Endothelial cell of umbilical vein (primary cell): ENCODE data around the gene FGD6. TPM values are rescaled to one million over a fixed set of nuclear protein-coding genes. Genes with fewer than 3 reads are reported as not detected.

Experiments used
- BruUV-seq: library from RNA; stranded (reverse); fragments of 400-500 nt; replicated peaks from 2 replicates; lab custom pipeline; 2021; lab: Mats Ljungman, UMichigan
- CTCF ChIA-PET: fragments of 300-600, 350-600 bp; sonication (Branson Sonifier 250); formaldehyde crosslinking; loops from one replicate; lab custom pipeline; 2021; ENCODE audit warnings: antibody characterized with exemption, inconsistent platforms; lab: Charles Lee
- POLR2A ChIA-PET: fragments of 300-600, 350-600 bp; sonication (Branson Sonifier 250); formaldehyde crosslinking; loops from one replicate; lab custom pipeline; 2021; ENCODE audit warnings: antibody characterized with exemption, inconsistent platforms; lab: Charles Lee
- DNase-seq: peaks from one replicate; pipeline ENCODE4 v3.0.0-alpha.2; 2011; ENCODE audit warnings: low read depth, low spot score
- FAIRE-seq: peaks from 2 replicates; lab custom pipeline; 2011; peaks lifted over from hg19 to GRCh38; lab: Jason Lieb, UNC
- H2AFZ ChIP-seq: 2 replicates; pipeline ENCODE4 v1.6.0; 2012; ENCODE audit warnings: low read depth, low read length, control low read depth, inconsistent platforms
- H3K27ac ChIP-seq: 2 replicates; pipeline ENCODE4 v1.5.1; 2011; ENCODE audit warnings: low read depth, mild to moderate bottlenecking, control low read depth, low read length, moderate library complexity; ENCODE audit not compliant: insufficient read depth
- H3K27me3 ChIP-seq, 2 experiments: 2 replicates each; pipeline versions ENCODE4 v1.6.0 to v1.6.1; 2011; ENCODE audit warnings: low read length in 2 of 2, mixed read lengths in 1 of 2; ENCODE audit not compliant: control insufficient read depth in 2 of 2, insufficient read depth in 2 of 2
- H3K36me3 ChIP-seq, 2 experiments: 2 replicates in 1 of 2; 3 replicates in 1 of 2; pipeline ENCODE4 v1.5.1; 2011; ENCODE audit warnings: low read length in 2 of 2, mild to moderate bottlenecking in 1 of 2, moderate library complexity in 1 of 2; ENCODE audit not compliant: control insufficient read depth in 2 of 2, insufficient read depth in 2 of 2; ENCODE audit errors: extremely low read depth in 1 of 2
- H3K4me1 ChIP-seq: 3 replicates; pipeline ENCODE4 v1.5.1; 2011; ENCODE audit warnings: mild to moderate bottlenecking, low read length; ENCODE audit not compliant: control insufficient read depth, insufficient read depth; ENCODE audit errors: extremely low read depth
- H3K4me2 ChIP-seq: 2 replicates; pipeline ENCODE4 v1.6.1; 2011; ENCODE audit warnings: low read length, control low read depth, mixed read lengths; ENCODE audit not compliant: insufficient read depth
- H3K4me3 ChIP-seq, 3 experiments: fragments of 200-600 bp in 1 of 3; sonication (generic), shearing (Covaris generic) in 1 of 3; replicated peaks in 1 of 3; 2 replicates each; pipeline ENCODE4 v1.5.1; 2011 to 2016; ENCODE audit warnings: control low read depth in 3 of 3, low read length in 3 of 3, mild to moderate bottlenecking in 2 of 3, inconsistent platforms in 1 of 3, low read depth in 1 of 3, moderate library complexity in 1 of 3; ENCODE audit not compliant: insufficient read depth in 1 of 3
- H3K79me2 ChIP-seq: 2 replicates; pipeline ENCODE4 v1.6.0; 2012; ENCODE audit warnings: low read length, inconsistent platforms; ENCODE audit not compliant: control insufficient read depth, insufficient read depth
- H3K9ac ChIP-seq: replicated peaks from 2 replicates; pipeline ENCODE3; 2011; ENCODE audit warnings: low read length, control low read depth; ENCODE audit not compliant: insufficient read depth; ENCODE audit errors: extremely low read depth
- H3K9me1 ChIP-seq: replicated peaks from 3 replicates; pipeline ENCODE4 v1.6.0; 2011; ENCODE audit warnings: mild to moderate bottlenecking, low read length; ENCODE audit not compliant: control insufficient read depth, insufficient read depth; ENCODE audit errors: extremely low read depth
- H3K9me3 ChIP-seq: replicated peaks from 2 replicates; pipeline ENCODE4 v1.5.1; 2012; ENCODE audit warnings: low read length, inconsistent platforms; ENCODE audit not compliant: control insufficient read depth, insufficient read depth
- H4K20me1 ChIP-seq: replicated peaks from 2 replicates; pipeline ENCODE3; 2011; ENCODE audit warnings: mild to moderate bottlenecking, low read length; ENCODE audit not compliant: control insufficient read depth, insufficient read depth; ENCODE audit errors: extremely low read depth
- CTCF ChIP-seq, 2 donors: IDR thresholded peaks; 1 replicate in 1 of 2; 2 replicates in 1 of 2; pipeline ENCODE4 v1.5.1; 2011; ENCODE audit warnings: low read length in 2 of 2, mild to moderate bottlenecking in 2 of 2, moderate library complexity in 2 of 2, control low read depth in 1 of 2, inconsistent platforms in 1 of 2, low read depth in 1 of 2; ENCODE audit not compliant: insufficient read depth in 1 of 2; ENCODE audit errors: extremely low read depth in 1 of 2
- EZH2 ChIP-seq: IDR thresholded peaks from 2 replicates; pipeline ENCODE4 v1.6.1; 2012; ENCODE audit warnings: borderline replicate concordance, low read depth, mild to moderate bottlenecking, moderate library complexity, low read length, inconsistent platforms; ENCODE audit not compliant: severe bottlenecking
- FOS ChIP-seq: IDR thresholded peaks from 2 replicates; pipeline ENCODE4 v1.6.1; 2011; ENCODE audit warnings: mild to moderate bottlenecking, low read length, moderate library complexity, borderline replicate concordance; ENCODE audit not compliant: insufficient read depth
- GATA2 ChIP-seq: IDR thresholded peaks from 2 replicates; pipeline ENCODE4 v1.7.0; 2011; ENCODE audit warnings: low read depth, mild to moderate bottlenecking, moderate library complexity, mixed read lengths, low read length; ENCODE audit not compliant: insufficient read length, insufficient read depth
- JUN ChIP-seq: IDR thresholded peaks from 2 replicates; pipeline ENCODE4 v1.6.1; 2011; ENCODE audit warnings: borderline replicate concordance, low read depth; ENCODE audit not compliant: insufficient read length, insufficient read depth
- MYC ChIP-seq: IDR thresholded peaks from one replicate; pipeline ENCODE4 v1.6.1; 2011; ENCODE audit warnings: mild to moderate bottlenecking, low read depth, low read length
- POLR2A ChIP-seq: IDR thresholded peaks from 2 replicates; pipeline ENCODE4 v1.6.1; 2012; ENCODE audit warnings: low read depth, mild to moderate bottlenecking, control low read depth, low read length
- POLR2AphosphoS5 ChIP-seq: IDR thresholded peaks from 2 replicates; pipeline ENCODE4 v1.6.1; 2012; ENCODE audit warnings: low read depth, mild to moderate bottlenecking, control low read depth, low read length, moderate library complexity; ENCODE audit not compliant: insufficient read depth
- dilution Hi-C: fragments of 300-500 bp; cut with MboI; formaldehyde crosslinking; loops from one replicate; pipeline ENCODE4 v1.15.0; 2019; ENCODE audit warnings: low sequenced_read_pairs; ENCODE audit not compliant: extremely low pct_ligation_motif_present
- intact Hi-C: fragments of 100-400 bp; cut with micrococcal nuclease; formaldehyde crosslinking; loops from one replicate; pipeline ENCODE4 v1.10.0; 2022
- polyA plus RNA-seq, 4 experiments: library from polyadenylated mRNA; depleted of rRNA in 3 of 4; stranded (reverse) in 3 of 4; unstranded in 1 of 4; fragments of >200 nt; gene quantifications; 2 replicates each; pipeline versions ENCODE4 v1.2.1 to v1.2.3, GENCODE V29; 2011 to 2012; ENCODE audit warnings: missing spikeins in 1 of 4
- total RNA-seq: library from RNA; stranded (reverse); gene quantifications from 2 replicates; pipeline ENCODE4 v1.2.3, GENCODE V29; 2021
- TF ChIP-seq, protein P1 (sequence below): IDR thresholded peaks from 2 replicates; pipeline ENCODE4 v1.6.1; 2011; ENCODE audit not compliant: insufficient read depth, insufficient read length

Gene FGD6
- total and polyA plus RNA-seq, 2 donors (not counting 3 experiments of a cell fraction or from before 2014, with no cell fraction given) = 5.9 to 14.0 TPM

- no peaks in the 10 kb centered on the region for H3K9me1 ChIP-seq
- no peak overlapping the region for H2AFZ ChIP-seq
- ChIA-PET CTCF (interaction anchor here (0.5 to 1.7 kb wide), 2 partner anchors 36 to 1601 kb away, joined by 3 to 6 read pairs; partner anchors contain the start of genes FGD6 and VEZT), POLR2A (no interaction called here)
- peaks cover 5% of the 10 kb centered on the region for H3K4me1 ChIP-seq
- H3K4me2 ChIP-seq = no peak overlapping the region
- dilution Hi-C loops = no loop called here
- no peaks in the 10 kb centered on the region for H3K27me3 ChIP-seq
- DNase-seq (no peak), FAIRE-seq (no peak)
- H3K9ac ChIP-seq = no peak overlapping the region
- H4K20me1 ChIP-seq = no peaks in the 10 kb centered on the region
- TF ChIP-seq GATA2 = no peak
- TF ChIP-seq JUN = no peak
- TF ChIP-seq MYC = no peak
- no peak for TF ChIP-seq POLR2AphosphoS5
- TF ChIP-seq, protein P1, sequence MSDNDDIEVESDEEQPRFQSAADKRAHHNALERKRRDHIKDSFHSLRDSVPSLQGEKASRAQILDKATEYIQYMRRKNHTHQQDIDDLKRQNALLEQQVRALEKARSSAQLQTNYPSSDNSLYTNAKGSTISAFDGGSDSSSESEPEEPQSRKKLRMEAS = no peak
- TF ChIP-seq EZH2 = no peak
- no peak for TF ChIP-seq POLR2A
- no peak for TF ChIP-seq CTCF (IDR thresholded peaks at IDR 0.05; ENCODE audit: extremely low read depth in 1 of 2, insufficient read depth in 1 of 2, low read depth in 1 of 2, low read length in 2 of 2)
- TF ChIP-seq FOS = no peak
- H3K79me2 ChIP-seq = no peaks in the 10 kb centered on the region
- no peak overlapping the region for H3K4me3 ChIP-seq
- H3K27ac ChIP-seq = no peak overlapping the region
- H3K9me3 ChIP-seq = no peaks in the 10 kb centered on the region
- no TSS peak for BruUV-seq
- H3K36me3 ChIP-seq = no peaks in the 10 kb centered on the region
- intact Hi-C loops = no loop called here
These were observed 36.2 kb downstream of the FGD6 start for GRCh38 chr12:95181103-95181502.
